HG02938 (cell line): Measurements from ENCODE around the gene GDF10.

Experiments
- ATAC-seq: cut with Tn5 transposase; IDR thresholded peaks from one replicate; pipeline ENCODE4 v1.9.1; 2021; ENCODE audit warnings: mild to moderate bottlenecking, moderate library complexity; ENCODE audit not compliant: unreplicated experiment

GDF10 gene

GRCh38 chr10:47312663-47312995 lies 12.6 kb downstream of the GDF10 start:
- ATAC-seq: no peak

DNA sequence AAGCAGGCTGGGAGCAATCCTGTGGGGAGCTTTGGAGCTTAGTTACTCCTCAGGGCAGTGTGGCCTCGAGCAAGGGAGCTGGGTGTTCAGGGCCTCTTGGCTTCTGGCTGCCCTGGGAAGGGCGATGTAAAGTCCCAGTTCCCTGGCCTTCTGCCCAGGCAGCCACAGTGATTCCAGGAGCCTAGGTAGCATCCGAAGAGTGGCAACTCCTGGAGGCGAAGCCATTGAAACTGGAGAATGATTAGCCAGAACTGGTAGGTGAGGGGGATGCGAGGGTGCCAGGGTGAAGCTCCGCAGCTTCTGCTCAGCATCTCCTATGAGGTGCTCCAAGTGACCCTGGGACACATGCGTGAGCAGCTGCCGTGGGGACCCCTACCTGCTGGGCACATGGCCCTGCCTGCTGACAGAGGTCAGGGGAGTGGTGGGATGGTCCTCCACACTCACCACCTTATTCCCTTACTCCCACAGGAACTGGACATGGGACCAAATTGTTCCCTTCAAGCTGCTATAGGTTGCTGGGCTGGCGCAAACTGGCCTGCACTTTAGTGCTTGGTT lies 14.5 kb downstream of the GDF10 start:
- no peak for ATAC-seq

- ATAC-seq: no peak
Measured at GRCh38 chr10:47315421-47315820, 15.4 kb downstream of the GDF10 start.

GRCh38 chr10:47316131-47316530 lies 16.1 kb downstream of the GDF10 start:
- no peak for ATAC-seq

GRCh38 chr10:47317251-47317650 lies 17.3 kb downstream of the GDF10 start:
- no peak for ATAC-seq

GRCh38 chr10:47318706-47319105 lies 18.7 kb downstream of the GDF10 start:
- ATAC-seq: no peak

DNA sequence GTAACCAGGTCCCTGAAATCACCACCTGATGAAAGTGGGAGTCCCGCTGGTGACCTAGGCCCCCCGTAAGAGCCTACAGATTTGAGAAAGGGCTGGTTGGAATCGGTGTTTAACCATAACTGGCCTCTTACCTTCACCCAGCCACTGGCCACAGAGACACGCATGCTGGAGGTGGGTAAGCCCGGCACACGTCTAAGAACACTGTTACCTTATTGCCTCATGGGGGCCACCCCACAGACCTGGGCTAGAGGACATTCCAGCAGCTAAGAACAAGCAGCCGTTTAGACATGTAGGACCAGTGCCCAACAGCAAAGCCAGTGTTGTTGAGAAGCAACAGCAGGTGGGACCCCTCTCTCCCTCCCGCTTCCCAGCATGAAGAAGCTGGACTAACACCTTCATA lies 19.8 kb downstream of the GDF10 start:
- ATAC-seq: no peak

DNA sequence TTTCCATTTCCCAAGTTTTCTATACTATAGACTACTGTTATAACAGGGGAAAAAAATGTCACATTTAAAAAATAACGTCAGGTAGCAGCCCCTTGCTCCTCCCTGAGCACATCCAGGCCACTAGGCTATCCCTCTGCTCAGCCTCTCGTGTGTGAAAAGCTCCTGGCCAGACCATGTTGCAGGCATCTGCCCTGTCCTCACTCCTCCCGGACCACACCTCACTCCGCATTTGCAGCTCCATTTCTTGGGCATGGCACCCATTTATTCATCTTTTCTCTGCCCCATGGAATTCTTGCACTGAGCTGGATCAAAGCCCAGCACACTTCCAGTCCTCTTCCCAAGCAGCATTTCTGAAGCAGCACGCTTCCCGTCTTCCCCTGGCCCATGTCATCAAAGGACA lies 20.8 kb downstream of the GDF10 start:
- ATAC-seq: no peak

GRCh38 chr10:47321521-47322195 lies 21.7 kb downstream of the GDF10 start:
- ATAC-seq: no peak

DNA sequence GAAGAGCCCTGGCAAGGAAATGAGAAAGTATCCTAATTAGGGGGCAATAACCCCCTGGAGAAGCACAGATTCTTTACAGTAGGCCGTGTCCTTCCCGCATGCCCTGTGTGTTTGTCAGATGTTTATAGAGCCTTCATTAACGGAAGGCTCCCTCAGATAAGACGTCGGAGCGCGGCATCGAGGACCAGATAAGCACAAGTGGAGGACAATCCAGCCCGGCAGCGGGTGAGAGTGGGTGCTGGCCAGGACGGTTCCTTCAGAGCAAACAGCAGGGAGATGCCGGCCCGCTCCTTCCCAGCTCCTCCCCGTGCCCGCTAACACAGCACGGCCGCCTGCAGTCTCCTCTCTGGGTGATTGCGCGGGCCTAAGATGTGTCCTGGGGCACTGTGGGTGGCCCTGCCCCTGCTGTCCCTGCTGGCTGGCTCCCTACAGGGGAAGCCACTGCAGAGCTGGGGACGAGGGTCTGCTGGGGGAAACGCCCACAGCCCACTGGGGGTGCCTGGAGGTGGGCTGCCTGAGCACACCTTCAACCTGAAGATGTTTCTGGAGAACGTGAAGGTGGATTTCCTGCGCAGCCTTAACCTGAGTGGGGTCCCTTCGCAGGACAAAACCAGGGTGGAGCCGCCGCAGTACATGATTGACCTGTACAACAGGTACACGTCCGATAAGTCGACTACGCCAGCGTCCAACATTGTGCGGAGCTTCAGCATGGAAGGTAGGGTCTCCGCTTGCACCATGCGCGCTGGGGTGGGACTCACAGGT lies 22.5 kb downstream of the GDF10 start, which contains the start of gene GDF2:
GDF2 (plus strand) TSS at position 155 of the 762 bp plus-strand sequence; CDS start at position 370, 215 bp downstream.
- ATAC-seq: no peak

DNA sequence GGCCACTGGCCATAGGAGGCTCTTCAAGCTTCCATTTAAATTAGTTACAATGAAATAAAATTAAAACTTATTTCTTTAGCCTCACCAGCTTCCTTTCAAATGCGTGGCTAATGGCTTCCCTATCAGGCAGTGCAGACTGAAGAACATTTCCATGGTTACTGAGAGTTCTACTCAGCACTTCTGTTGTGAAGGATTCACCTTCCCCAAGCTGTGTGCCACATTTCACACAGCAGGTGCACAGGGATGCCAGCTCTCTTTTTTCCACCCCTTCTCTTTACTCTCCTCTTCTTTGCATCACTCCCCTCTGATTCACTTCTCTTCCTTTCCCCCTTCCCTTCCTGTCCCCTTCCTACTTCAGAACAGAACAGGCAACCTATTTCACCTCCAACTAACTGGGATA lies 23.1 kb downstream of the GDF10 start:
- ATAC-seq: no peak

DNA sequence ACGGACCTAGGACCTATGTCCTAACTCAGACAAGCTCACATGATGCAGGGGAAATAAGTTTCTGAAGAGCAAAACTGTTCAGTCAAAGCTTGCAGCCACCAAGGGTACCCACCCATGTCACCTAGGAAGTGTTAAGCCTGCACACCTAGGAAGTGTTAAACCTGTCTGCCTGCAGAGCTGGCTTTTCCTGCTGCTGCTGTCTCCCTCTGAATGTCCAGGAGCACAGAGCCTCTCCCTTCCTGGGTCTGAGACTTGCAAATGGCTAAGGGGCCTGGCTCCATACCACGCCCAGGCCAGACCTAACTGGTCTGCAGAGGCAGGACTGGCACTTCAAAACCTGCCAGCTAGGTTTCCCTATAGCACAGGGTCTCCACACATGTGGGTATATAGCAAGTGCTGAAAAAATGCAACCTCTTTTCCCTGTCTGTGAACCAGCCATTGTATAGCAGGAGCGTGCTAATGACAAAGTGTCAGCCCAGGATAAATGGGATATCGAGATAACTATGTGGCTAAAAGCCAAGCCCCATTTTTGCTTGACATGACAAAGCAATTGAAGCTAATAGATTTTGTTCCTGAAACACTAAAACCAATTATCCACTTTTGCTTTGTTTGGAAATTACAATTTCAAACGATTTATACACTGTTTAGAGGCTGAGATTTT lies 23.8 kb downstream of the GDF10 start:
- no peak for ATAC-seq

- no peak for ATAC-seq
Measured at GRCh38 chr10:47325303-47326291, 25.6 kb downstream of the GDF10 start.

DNA sequence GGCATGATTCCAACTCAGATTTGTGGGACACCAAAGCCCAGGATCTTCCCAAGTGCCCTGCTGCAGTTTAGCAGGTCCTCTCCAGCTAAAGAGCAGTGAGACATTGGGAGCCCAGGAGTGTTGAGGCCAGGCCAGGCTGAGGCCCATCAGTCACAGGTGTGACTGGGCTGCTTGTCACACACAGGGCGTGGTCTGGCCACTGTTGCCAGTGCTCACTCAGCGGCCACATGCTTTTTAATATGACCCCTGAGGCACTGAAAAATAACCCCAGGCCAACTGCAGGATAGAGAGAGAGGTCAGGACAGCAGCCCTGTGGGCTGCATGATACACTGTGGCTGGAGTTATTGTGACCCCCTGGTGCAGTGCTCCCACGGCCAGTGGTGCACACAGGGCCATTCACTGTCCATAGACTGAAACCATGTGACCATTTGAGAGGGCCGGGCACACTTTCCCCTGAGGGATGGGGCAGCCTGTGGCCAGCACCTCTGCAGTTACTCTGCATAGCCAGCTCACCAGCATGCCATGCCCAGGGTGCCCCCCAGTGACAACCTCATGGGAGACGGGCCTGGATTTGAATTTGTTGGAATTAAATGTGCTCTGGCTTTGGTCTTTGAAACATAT lies 26.4 kb downstream of the GDF10 start:
- no peak for ATAC-seq

DNA sequence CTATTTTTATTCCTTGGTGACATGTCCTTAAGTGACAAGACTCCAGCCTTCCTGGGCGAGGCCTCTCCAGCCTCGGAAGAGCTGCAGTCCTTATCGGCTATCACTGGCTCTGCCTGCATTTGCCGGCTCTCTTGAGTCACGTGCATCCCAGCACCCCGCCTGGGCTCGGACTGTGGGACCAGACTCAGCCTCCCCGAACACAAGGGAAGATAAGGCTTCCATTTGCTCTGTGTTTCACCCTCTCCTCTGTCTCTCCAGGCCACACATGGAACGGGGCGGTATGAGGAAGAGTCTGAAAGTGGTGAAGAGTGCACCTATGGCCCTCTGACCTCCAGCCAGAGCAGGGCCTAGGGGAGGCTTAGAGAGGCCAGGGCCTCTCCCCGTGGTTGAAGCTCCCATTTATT lies 26.9 kb downstream of the GDF10 start:
- ATAC-seq: no peak

DNA sequence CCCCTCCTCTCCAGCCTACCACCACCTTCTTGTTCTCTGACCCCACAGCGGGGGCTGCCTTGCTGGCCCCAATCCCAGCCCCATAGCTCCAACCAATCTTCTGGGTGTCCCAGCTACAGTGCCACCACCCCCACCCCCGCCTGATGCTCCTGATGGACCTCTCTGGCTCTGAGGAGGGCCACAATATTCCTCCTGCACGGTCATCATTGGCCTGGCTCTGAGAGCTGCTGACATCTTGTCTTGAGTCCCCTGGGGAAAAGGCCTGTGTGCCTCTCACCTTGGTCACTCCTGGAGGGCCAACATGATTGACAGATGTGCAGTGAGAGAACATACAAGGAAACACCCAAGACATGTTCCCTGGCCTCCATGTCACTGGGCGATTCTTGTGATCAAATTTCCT lies 29.9 kb downstream of the GDF10 start:
- no peak for ATAC-seq

- no peak for ATAC-seq
Measured at GRCh38 chr10:47330366-47330765, 30.4 kb downstream of the GDF10 start.

- no peak for ATAC-seq
Measured at GRCh38 chr10:47330804-47331203, 30.8 kb downstream of the GDF10 start.

DNA sequence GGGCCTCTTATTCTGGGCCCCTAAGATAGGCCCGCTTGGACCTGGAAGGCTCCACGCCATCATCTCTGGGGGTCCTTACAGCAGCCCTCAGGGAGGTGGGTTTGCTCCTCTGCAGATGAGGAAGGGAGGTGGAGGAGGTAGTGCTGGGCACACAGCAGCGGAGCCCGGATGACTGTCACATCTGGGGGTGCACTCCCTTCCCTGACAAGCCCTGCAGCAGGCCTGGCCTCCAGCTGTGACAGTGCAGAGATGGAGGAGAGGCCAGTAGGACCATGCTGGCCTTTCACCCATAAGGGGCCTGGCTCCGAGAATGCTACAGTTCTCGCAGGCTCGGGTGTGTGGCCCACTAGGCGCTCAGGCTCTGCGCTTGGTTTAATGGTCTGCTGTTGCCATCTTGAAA lies 31.5 kb downstream of the GDF10 start:
- no peak for ATAC-seq

GRCh38 chr10:47331954-47332353 lies 32.0 kb downstream of the GDF10 start:
- ATAC-seq: no peak
